SK-N-SH (cell line): ENCODE data around the gene TMEM98. TPM values are rescaled to one million over a fixed set of nuclear protein-coding genes. Genes with fewer than 3 reads are reported as not detected.

Source experiments
- CTCF ChIA-PET: fragments of 300-600, 350-600 bp; formaldehyde crosslinking; extraction: SDS; loops from one replicate; lab custom pipeline; 2021; lab: Yijun Ruan, JAX
- POLR2A ChIA-PET: fragments of 350-600 bp; sonication (Branson Sonifier 250); formaldehyde crosslinking; extraction: SDS; loops from one replicate; lab custom pipeline; 2020; ENCODE audit warnings: antibody characterized with exemption, inconsistent platforms; lab: Yijun Ruan, JAX
- DNase-seq: peaks from one replicate; pipeline ENCODE4 v3.0.0; 2012
- H2AFZ ChIP-seq: fragments of 200-600 bp; sonication (generic); 2 replicates; pipeline ENCODE4 v1.8.1; 2016; ENCODE audit warnings: antibody characterized with exemption, mild to moderate bottlenecking, low read depth
- H3F3A ChIP-seq: fragments of 200-600 bp; sonication (generic); replicated peaks from 2 replicates; pipeline ENCODE3; 2016; ENCODE audit warnings: antibody characterized with exemption, mild to moderate bottlenecking; ENCODE audit not compliant: insufficient read depth
- H3K27ac ChIP-seq, 2 experiments: fragments of 200-500 bp in 1 of 2; fragments of 200-600 bp in 1 of 2; sonication (Bioruptor generic) in 1 of 2; sonication (generic), shearing (Covaris generic) in 1 of 2; 2 replicates each; pipeline versions ENCODE4 v1.5.1 to v1.6.1; 2014 to 2016; ENCODE audit warnings: low read depth in 2 of 2, inconsistent platforms in 1 of 2, low read length in 1 of 2, mild to moderate bottlenecking in 1 of 2, mixed read lengths in 1 of 2
- H3K27me3 ChIP-seq: fragments of 200-600 bp; sonication (generic), shearing (Covaris generic); 2 replicates; pipeline ENCODE4 v1.6.1; 2016; ENCODE audit warnings: mixed run types; ENCODE audit not compliant: insufficient read depth
- H3K36me3 ChIP-seq, 2 experiments: fragments of 200-500 bp in 1 of 2; fragments of 200-600 bp in 1 of 2; sonication (Bioruptor generic) in 1 of 2; sonication (generic) in 1 of 2; replicated peaks in 1 of 2; 2 replicates each; pipeline versions ENCODE3 to v1.5.1; 2014 to 2016; ENCODE audit warnings: low read length in 1 of 2, mild to moderate bottlenecking in 1 of 2; ENCODE audit not compliant: insufficient read depth in 2 of 2, control insufficient read depth in 1 of 2
- H3K4me1 ChIP-seq, 2 experiments: fragments of 200-500 bp in 1 of 2; fragments of 200-600 bp in 1 of 2; sonication (Bioruptor generic) in 1 of 2; sonication (generic), shearing (Covaris generic) in 1 of 2; 2 replicates each; pipeline versions ENCODE4 v1.5.1 to v1.6.1; 2014 to 2016; ENCODE audit warnings: low read depth in 1 of 2, low read length in 1 of 2, mixed run types in 1 of 2; ENCODE audit not compliant: insufficient read depth in 2 of 2, control insufficient read depth in 1 of 2
- H3K4me2 ChIP-seq: fragments of 200-600 bp; sonication (generic), shearing (Covaris generic); 2 replicates; pipeline ENCODE4 v1.6.1; 2017; ENCODE audit warnings: mixed run types
- H3K4me3 ChIP-seq, 2 experiments: fragments of 200-500 bp in 1 of 2; fragments of 200-600 bp in 1 of 2; sonication (Bioruptor generic) in 1 of 2; sonication (generic), shearing (Covaris generic) in 1 of 2; 2 replicates each; pipeline versions ENCODE4 v1.5.1 to v1.8.1; 2014 to 2016; ENCODE audit warnings: low read depth in 2 of 2, inconsistent platforms in 1 of 2, low read length in 1 of 2, mild to moderate bottlenecking in 1 of 2, mixed read lengths in 1 of 2, moderate library complexity in 1 of 2
- H3K79me2 ChIP-seq: fragments of 200-600 bp; sonication (generic); 2 replicates; pipeline ENCODE4 v1.8.1; 2017; ENCODE audit warnings: mild to moderate bottlenecking; ENCODE audit not compliant: insufficient read depth
- H3K9ac ChIP-seq: fragments of 200-600 bp; sonication (generic); 2 replicates; pipeline ENCODE4 v1.6.1; 2017; ENCODE audit warnings: mixed run types
- H3K9me2 ChIP-seq: fragments of 200-600 bp; sonication (generic); 2 replicates; pipeline ENCODE4 v1.6.1; 2017; ENCODE audit warnings: mixed run types
- H3K9me3 ChIP-seq: fragments of 200-600 bp; sonication (generic); 2 replicates; pipeline ENCODE4 v1.6.1; 2017; ENCODE audit warnings: mixed run types, mild to moderate bottlenecking, moderate library complexity
- H4K20me1 ChIP-seq: fragments of 200-600 bp; sonication (generic); 2 replicates; pipeline ENCODE4 v1.6.1; 2017; ENCODE audit warnings: mild to moderate bottlenecking, mixed run types; ENCODE audit not compliant: insufficient read depth
- CHD2 ChIP-seq: fragments of 150-350 bp; IDR thresholded peaks from 2 replicates; pipeline ENCODE4 v1.6.1; 2018; ENCODE audit warnings: low read length; ENCODE audit not compliant: partially characterized antibody
- FOXJ3 ChIP-seq: sonication (generic); formaldehyde crosslinking; IDR thresholded peaks from 2 replicates; pipeline ENCODE4 v1.5.1; 2020; ENCODE audit warnings: mild to moderate bottlenecking, missing genetic modification reagents
- FOXM1 ChIP-seq: IDR thresholded peaks from 2 replicates; pipeline ENCODE4 v1.4.0; 2012; ENCODE audit warnings: low read depth, mild to moderate bottlenecking
- GATA2 ChIP-seq: sonication (generic); formaldehyde crosslinking; IDR thresholded peaks from 2 replicates; pipeline ENCODE4 v1.5.0; 2020; ENCODE audit warnings: mild to moderate bottlenecking, missing genetic modification reagents
- JUND ChIP-seq: IDR thresholded peaks from 2 replicates; pipeline ENCODE4 v1.4.0; 2012
- MXI1 ChIP-seq: IDR thresholded peaks from 2 replicates; pipeline ENCODE4 v1.6.1; 2012; ENCODE audit warnings: mild to moderate bottlenecking, low read depth, low read length, improper control_type of control experiment
- NRF1 ChIP-seq: IDR thresholded peaks from 2 replicates; pipeline ENCODE4 v1.6.1; 2012; ENCODE audit warnings: low read depth, mild to moderate bottlenecking, low read length
- POLR2AphosphoS5 ChIP-seq: IDR thresholded peaks from 2 replicates; pipeline ENCODE4 v1.6.1; 2012; ENCODE audit warnings: low read depth, low read length
- RAD21 ChIP-seq: IDR thresholded peaks from 2 replicates; pipeline ENCODE4 v1.6.1; 2012; ENCODE audit warnings: mild to moderate bottlenecking, low read length
- RCOR1 ChIP-seq: fragments of 150-350 bp; IDR thresholded peaks from 2 replicates; pipeline ENCODE4 v1.6.1; 2017; ENCODE audit warnings: antibody characterized with exemption, low read length
- RXRA ChIP-seq: IDR thresholded peaks from 2 replicates; pipeline ENCODE4 v1.4.0; 2012; ENCODE audit warnings: low read depth, mild to moderate bottlenecking, borderline replicate concordance
- TCF12 ChIP-seq: IDR thresholded peaks from 2 replicates; pipeline ENCODE4 v1.4.0; 2012
- WGBS: methylation state at CpG from one replicate; pipeline ENCODE4 v1.1.6; 2017; ENCODE audit warnings: low lambda C conversion rate; 5-methylcytosine and 5-hydroxymethylcytosine counted together
- polyA plus RNA-seq, 3 experiments: library from polyadenylated mRNA; depleted of rRNA; stranded (reverse); fragments of >200 nt; gene quantifications; 2 replicates each; pipeline ENCODE4 v1.2.3, GENCODE V29; 2012
- TF ChIP-seq, protein P1 (sequence below): IDR thresholded peaks from 2 replicates; pipeline ENCODE4 v1.6.1; 2012; ENCODE audit warnings: mild to moderate bottlenecking, low read depth, low read length, moderate library complexity
- TF ChIP-seq, protein P2 (sequence below): IDR thresholded peaks from 2 replicates; pipeline ENCODE4 v1.4.0; 2012; ENCODE audit warnings: low read depth, borderline replicate concordance
- TF ChIP-seq, protein P3 (sequence below): fragments of 150-350 bp; IDR thresholded peaks from 2 replicates; pipeline ENCODE4 v1.6.1; 2016; ENCODE audit warnings: mild to moderate bottlenecking, low read depth, low read length

Gene TMEM98
- polyA plus RNA-seq, 1 of the 3 experiments (the other 2 are of a cell fraction), result 196 TPM

DNA sequence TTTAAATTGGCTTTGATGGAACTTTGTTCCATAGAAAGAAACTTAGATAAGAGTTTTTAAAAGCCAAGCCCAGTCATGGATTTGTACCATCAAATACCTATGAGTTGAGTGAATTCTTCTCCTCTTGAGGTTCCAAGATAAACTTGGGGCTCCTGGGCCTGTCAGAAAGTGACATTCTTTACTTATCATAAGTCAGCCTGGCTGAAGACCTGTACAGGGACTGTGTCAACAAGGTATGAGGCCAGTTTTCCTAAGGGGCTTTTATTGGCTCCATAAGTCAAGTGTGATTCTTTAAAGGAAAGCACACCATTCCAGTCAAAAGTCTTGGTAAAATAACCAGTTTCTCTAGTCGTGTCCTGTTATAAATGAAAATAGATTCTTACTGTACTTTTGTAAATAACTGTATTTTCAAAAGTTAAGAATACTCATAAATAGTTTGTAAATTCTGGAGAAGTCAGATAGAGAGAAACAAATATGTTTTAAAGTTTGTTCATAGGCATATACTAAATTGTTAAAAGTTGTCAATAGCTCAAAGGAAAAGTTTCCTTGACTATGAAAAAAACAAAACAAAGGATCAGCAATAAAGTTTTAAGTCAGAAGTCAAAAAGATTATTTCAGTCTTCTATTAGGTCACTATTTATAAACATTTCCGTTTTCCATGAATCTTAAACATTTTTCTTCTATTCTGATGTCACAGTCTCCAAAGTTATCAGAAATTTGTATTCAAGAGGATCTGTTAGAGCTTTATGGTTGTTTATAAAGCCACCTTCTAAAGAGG lies 28.5 kb upstream of the TMEM98 start:
- H3F3A ChIP-seq, result no peaks in the 10 kb centered on the region
- CTCF ChIA-PET, result interaction anchor here (1.1 to 3.9 kb wide), 3 partner anchors 11 to 116 kb away, joined by 3 to 15 read pairs (median 3); partner anchors contain the start of gene MYO1D
- H3K27me3 ChIP-seq, result no peaks in the 10 kb centered on the region; the same call in 1 of the 2 replicates

DNA sequence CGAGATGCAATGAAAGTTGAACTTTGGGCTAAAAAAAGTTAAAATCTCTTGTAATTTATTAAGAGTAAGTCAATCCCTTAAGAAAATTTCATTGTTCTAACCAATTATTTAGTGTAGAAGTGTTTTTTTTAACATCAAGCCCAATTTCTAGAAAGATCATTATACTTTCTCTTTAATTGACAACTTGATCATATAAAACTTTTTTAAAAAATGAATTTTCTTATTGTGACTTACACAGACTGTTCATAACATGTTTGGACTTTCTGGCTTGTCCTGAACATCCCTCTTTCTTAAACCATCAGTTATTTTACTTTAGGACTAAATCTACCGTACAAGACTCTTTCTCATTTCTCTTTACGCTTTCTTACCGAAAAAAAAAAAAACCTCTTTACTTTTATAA lies 26.2 kb upstream of the TMEM98 start:
- POLR2A ChIA-PET, result no interaction called here
- H3K9me3 ChIP-seq, result peaks cover 5% of the 10 kb centered on the region
- H3K27me3 ChIP-seq, result no peaks in the 10 kb centered on the region; the same call in 1 of the 2 replicates
- H3K9me2 ChIP-seq, result no peaks in the 10 kb centered on the region
- no peaks in the 10 kb centered on the region for H4K20me1 ChIP-seq
- H3K36me3 ChIP-seq, result no peaks in the 10 kb centered on the region
- no peak overlapping the region for H3K4me3 ChIP-seq
- no peak overlapping the region for H3K9ac ChIP-seq
- no peaks in the 10 kb centered on the region for H3F3A ChIP-seq
- H3K27ac ChIP-seq, result no peak overlapping the region
- H3K4me1 ChIP-seq, result no peaks in the 10 kb centered on the region; a peak in 1 of 4 replicates
- no peak for TF ChIP-seq FOXJ3 (CRISPR knock-in tag)
- no peak for TF ChIP-seq CHD2
- TF ChIP-seq FOXM1, result no peak
- TF ChIP-seq, protein P1, sequence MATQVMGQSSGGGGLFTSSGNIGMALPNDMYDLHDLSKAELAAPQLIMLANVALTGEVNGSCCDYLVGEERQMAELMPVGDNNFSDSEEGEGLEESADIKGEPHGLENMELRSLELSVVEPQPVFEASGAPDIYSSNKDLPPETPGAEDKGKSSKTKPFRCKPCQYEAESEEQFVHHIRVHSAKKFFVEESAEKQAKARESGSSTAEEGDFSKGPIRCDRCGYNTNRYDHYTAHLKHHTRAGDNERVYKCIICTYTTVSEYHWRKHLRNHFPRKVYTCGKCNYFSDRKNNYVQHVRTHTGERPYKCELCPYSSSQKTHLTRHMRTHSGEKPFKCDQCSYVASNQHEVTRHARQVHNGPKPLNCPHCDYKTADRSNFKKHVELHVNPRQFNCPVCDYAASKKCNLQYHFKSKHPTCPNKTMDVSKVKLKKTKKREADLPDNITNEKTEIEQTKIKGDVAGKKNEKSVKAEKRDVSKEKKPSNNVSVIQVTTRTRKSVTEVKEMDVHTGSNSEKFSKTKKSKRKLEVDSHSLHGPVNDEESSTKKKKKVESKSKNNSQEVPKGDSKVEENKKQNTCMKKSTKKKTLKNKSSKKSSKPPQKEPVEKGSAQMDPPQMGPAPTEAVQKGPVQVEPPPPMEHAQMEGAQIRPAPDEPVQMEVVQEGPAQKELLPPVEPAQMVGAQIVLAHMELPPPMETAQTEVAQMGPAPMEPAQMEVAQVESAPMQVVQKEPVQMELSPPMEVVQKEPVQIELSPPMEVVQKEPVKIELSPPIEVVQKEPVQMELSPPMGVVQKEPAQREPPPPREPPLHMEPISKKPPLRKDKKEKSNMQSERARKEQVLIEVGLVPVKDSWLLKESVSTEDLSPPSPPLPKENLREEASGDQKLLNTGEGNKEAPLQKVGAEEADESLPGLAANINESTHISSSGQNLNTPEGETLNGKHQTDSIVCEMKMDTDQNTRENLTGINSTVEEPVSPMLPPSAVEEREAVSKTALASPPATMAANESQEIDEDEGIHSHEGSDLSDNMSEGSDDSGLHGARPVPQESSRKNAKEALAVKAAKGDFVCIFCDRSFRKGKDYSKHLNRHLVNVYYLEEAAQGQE, result no peak
- TF ChIP-seq GATA2, result no peak
- TF ChIP-seq RCOR1, result no peak
- TF ChIP-seq, protein P2, sequence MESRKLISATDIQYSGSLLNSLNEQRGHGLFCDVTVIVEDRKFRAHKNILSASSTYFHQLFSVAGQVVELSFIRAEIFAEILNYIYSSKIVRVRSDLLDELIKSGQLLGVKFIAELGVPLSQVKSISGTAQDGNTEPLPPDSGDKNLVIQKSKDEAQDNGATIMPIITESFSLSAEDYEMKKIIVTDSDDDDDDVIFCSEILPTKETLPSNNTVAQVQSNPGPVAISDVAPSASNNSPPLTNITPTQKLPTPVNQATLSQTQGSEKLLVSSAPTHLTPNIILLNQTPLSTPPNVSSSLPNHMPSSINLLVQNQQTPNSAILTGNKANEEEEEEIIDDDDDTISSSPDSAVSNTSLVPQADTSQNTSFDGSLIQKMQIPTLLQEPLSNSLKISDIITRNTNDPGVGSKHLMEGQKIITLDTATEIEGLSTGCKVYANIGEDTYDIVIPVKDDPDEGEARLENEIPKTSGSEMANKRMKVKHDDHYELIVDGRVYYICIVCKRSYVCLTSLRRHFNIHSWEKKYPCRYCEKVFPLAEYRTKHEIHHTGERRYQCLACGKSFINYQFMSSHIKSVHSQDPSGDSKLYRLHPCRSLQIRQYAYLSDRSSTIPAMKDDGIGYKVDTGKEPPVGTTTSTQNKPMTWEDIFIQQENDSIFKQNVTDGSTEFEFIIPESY, result no peak
- TF ChIP-seq NRF1, result no peak
- no peak for TF ChIP-seq RAD21
- TF ChIP-seq POLR2AphosphoS5, result no peak
- TF ChIP-seq RXRA, result no peak
- TF ChIP-seq, protein P3, sequence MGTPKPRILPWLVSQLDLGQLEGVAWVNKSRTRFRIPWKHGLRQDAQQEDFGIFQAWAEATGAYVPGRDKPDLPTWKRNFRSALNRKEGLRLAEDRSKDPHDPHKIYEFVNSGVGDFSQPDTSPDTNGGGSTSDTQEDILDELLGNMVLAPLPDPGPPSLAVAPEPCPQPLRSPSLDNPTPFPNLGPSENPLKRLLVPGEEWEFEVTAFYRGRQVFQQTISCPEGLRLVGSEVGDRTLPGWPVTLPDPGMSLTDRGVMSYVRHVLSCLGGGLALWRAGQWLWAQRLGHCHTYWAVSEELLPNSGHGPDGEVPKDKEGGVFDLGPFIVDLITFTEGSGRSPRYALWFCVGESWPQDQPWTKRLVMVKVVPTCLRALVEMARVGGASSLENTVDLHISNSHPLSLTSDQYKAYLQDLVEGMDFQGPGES, result no peak
- TF ChIP-seq TCF12, result no peak
- TF ChIP-seq MXI1, result no peak
- TF ChIP-seq, all 33 proteins: peak for 0
- DNase-seq, result no peak
- CTCF ChIA-PET, result no interaction called here
- 75% methylated on average over 4 of the region's 4 CpGs for WGBS
- no peak overlapping the region for H3K4me2 ChIP-seq
- no peaks in the 10 kb centered on the region for H3K79me2 ChIP-seq
- H2AFZ ChIP-seq, result no peak overlapping the region

More for the DNA sequence above, 28.5 kb upstream of the TMEM98 start:
- H3K36me3 ChIP-seq, result no peaks in the 10 kb centered on the region
- no peak for TF ChIP-seq JUND
- H4K20me1 ChIP-seq, result no peaks in the 10 kb centered on the region
- H3K27ac ChIP-seq, result no peak overlapping the region
- peaks cover 5% of the 10 kb centered on the region for H3K9me3 ChIP-seq
- H3K4me3 ChIP-seq, result no peak overlapping the region
- no peaks in the 10 kb centered on the region; a peak in 1 of 4 replicates for H3K4me1 ChIP-seq
- POLR2A ChIA-PET, result no interaction called here
- no peak overlapping the region for H3K9ac ChIP-seq
- H3K79me2 ChIP-seq, result no peaks in the 10 kb centered on the region
- 24% methylated on average over 2 of the region's 2 CpGs for WGBS
- no peak overlapping the region for H2AFZ ChIP-seq
- DNase-seq, result no peak
- no peaks in the 10 kb centered on the region for H3K9me2 ChIP-seq
- H3K4me2 ChIP-seq, result no peak overlapping the region
